HEK293 (cell line): ENCODE data around the gene FGD4.

Experiments used
- CTCF ChIA-PET: fragments of 350-600 bp; formaldehyde crosslinking; extraction: SDS; loops from one replicate; lab custom pipeline; 2021; ENCODE audit warnings: antibody characterized with exemption; lab: Yijun Ruan, JAX
- POLR2A ChIA-PET: fragments of 300-600 bp; formaldehyde crosslinking; extraction: SDS; loops from one replicate; lab custom pipeline; 2020; ENCODE audit warnings: antibody characterized with exemption, inconsistent platforms; lab: Yijun Ruan, JAX
- H3K27ac ChIP-seq: fragments of 200-500 bp; sonication (Bioruptor generic); 2 replicates; pipeline ENCODE4 v1.5.1; 2014; ENCODE audit warnings: low read depth, low read length, control low read depth, inconsistent platforms; ENCODE audit errors: extremely low read depth
- H3K36me3 ChIP-seq, 2 experiments: fragments of 200-500 bp in 1 of 2; sonication (Bioruptor generic) in 1 of 2; 1 replicate in 1 of 2; 2 replicates in 1 of 2; pipeline ENCODE4 v1.5.1; 2014 to 2017; ENCODE audit warnings: inconsistent platforms in 2 of 2, low read length in 2 of 2; ENCODE audit not compliant: control insufficient read depth in 2 of 2, insufficient read depth in 1 of 2
- H3K4me1 ChIP-seq: fragments of 200-500 bp; sonication (Bioruptor generic); 2 replicates; pipeline ENCODE4 v1.5.1; 2014; ENCODE audit warnings: mild to moderate bottlenecking, low read length, inconsistent platforms; ENCODE audit not compliant: control insufficient read depth, insufficient read depth
- H3K4me3 ChIP-seq: 2 replicates; pipeline ENCODE4 v1.5.1; 2011; ENCODE audit warnings: low read depth, mild to moderate bottlenecking, control low read depth, low read length, moderate library complexity
- H3K9me3 ChIP-seq: fragments of 200-500 bp; sonication (Bioruptor generic); 2 replicates; pipeline ENCODE4 v1.5.1; 2014; ENCODE audit warnings: low read depth, low read length, inconsistent platforms; ENCODE audit not compliant: control insufficient read depth, insufficient read depth
- HOXD13 ChIP-seq: sonication (generic); formaldehyde crosslinking; IDR thresholded peaks from 2 replicates; pipeline ENCODE4 v1.8.0; 2022; ENCODE audit warnings: missing genetic modification reagents, borderline replicate concordance
- KLF9 ChIP-seq: fragments of 450-650 bp; formaldehyde crosslinking; IDR thresholded peaks from 2 replicates; pipeline ENCODE4 v1.5.1; 2016; ENCODE audit warnings: missing biosample characterization, missing genetic modification characterization, low read depth
- TRIM28 ChIP-seq: IDR thresholded peaks from 2 replicates; pipeline ENCODE4 v1.6.1; 2011; ENCODE audit warnings: low read length, control low read depth, borderline replicate concordance
- ZNF16 ChIP-seq: fragments of 450-650 bp; formaldehyde crosslinking; IDR thresholded peaks from 2 replicates; pipeline ENCODE4 v1.5.1; 2016; ENCODE audit warnings: low read depth, missing biosample characterization, missing genetic modification characterization
- ZNF175 ChIP-seq: fragments of 450-650 bp; formaldehyde crosslinking; IDR thresholded peaks from 2 replicates; pipeline ENCODE4 v1.5.1; 2016; ENCODE audit warnings: missing biosample characterization, missing genetic modification characterization
- ZNF521 ChIP-seq: fragments of 450-650 bp; formaldehyde crosslinking; IDR thresholded peaks from 2 replicates; pipeline ENCODE4 v1.5.1; 2017; ENCODE audit warnings: missing biosample characterization, mild to moderate bottlenecking, missing genetic modification characterization
- ZNF596 ChIP-seq: fragments of 450-650 bp; IDR thresholded peaks from 2 replicates; pipeline ENCODE4 v1.5.0; 2018; ENCODE audit warnings: missing biosample characterization, mild to moderate bottlenecking, missing genetic modification characterization, moderate library complexity
- ZNF626 ChIP-seq: fragments of 450-650 bp; sonication (Bioruptor Pico); formaldehyde crosslinking; IDR thresholded peaks from 2 replicates; pipeline ENCODE4 v1.5.1; 2018; ENCODE audit warnings: missing biosample characterization, missing genetic modification characterization, inconsistent platforms
- TF ChIP-seq, protein P1 (sequence below): fragments of 450-650 bp; formaldehyde crosslinking; IDR thresholded peaks from 2 replicates; pipeline ENCODE4 v1.5.0; 2017; ENCODE audit warnings: missing biosample characterization, missing genetic modification characterization, borderline replicate concordance
- TF ChIP-seq, protein P2 (sequence below): fragments of 450-650 bp; formaldehyde crosslinking; IDR thresholded peaks from 2 replicates; pipeline ENCODE4 v1.5.1; 2016; ENCODE audit warnings: missing biosample characterization, missing genetic modification characterization
- TF ChIP-seq, protein P3 (sequence below): fragments of 450-650 bp; formaldehyde crosslinking; IDR thresholded peaks from 2 replicates; pipeline ENCODE4 v1.5.1; 2016; ENCODE audit warnings: missing biosample characterization, missing genetic modification characterization, borderline replicate concordance
- TF ChIP-seq, protein P4 (sequence below): fragments of 450-650 bp; formaldehyde crosslinking; IDR thresholded peaks from 2 replicates; pipeline ENCODE4 v1.5.1; 2016; ENCODE audit warnings: missing biosample characterization, missing genetic modification characterization

FGD4 gene

DNA sequence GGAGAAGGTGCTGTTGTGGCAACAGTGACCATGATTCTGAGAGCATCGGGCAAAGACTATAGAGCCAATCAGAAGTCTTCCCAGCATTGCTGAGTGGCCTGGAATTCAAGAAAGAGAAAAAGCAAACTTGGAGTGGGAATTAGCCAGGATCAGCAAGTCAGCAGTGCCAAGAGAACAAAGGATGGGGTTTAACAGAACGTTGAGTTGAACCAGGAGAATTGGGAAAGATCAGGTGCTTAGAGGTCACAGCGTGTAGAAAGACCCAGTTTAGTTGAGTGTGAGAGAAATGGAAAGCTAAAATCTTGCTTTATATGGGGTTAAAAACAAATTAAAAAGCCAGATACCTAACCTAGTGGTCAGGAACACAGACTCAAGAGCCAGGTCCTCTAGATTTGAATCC lies 189.2 kb downstream of the FGD4 start:
- H3K9me3 ChIP-seq: no peaks in the 10 kb centered on the region
- no peaks in the 10 kb centered on the region for H3K4me1 ChIP-seq
- TF ChIP-seq, protein P1, sequence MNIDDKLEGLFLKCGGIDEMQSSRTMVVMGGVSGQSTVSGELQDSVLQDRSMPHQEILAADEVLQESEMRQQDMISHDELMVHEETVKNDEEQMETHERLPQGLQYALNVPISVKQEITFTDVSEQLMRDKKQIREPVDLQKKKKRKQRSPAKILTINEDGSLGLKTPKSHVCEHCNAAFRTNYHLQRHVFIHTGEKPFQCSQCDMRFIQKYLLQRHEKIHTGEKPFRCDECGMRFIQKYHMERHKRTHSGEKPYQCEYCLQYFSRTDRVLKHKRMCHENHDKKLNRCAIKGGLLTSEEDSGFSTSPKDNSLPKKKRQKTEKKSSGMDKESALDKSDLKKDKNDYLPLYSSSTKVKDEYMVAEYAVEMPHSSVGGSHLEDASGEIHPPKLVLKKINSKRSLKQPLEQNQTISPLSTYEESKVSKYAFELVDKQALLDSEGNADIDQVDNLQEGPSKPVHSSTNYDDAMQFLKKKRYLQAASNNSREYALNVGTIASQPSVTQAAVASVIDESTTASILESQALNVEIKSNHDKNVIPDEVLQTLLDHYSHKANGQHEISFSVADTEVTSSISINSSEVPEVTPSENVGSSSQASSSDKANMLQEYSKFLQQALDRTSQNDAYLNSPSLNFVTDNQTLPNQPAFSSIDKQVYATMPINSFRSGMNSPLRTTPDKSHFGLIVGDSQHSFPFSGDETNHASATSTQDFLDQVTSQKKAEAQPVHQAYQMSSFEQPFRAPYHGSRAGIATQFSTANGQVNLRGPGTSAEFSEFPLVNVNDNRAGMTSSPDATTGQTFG (tag by site-specific recombination): no peak
- TF ChIP-seq ZNF16 (tag by site-specific recombination) (no peak), ZNF596 (tag by site-specific recombination) (no peak), KLF9 (tag by site-specific recombination) (no peak), ZNF626 (tag by site-specific recombination) (no peak), ZNF521 (no peak), TRIM28 (no peak), HOXD13 (CRISPR knock-in tag) (no peak), ZNF175 (tag by site-specific recombination) (no peak)
- TF ChIP-seq, protein P2, sequence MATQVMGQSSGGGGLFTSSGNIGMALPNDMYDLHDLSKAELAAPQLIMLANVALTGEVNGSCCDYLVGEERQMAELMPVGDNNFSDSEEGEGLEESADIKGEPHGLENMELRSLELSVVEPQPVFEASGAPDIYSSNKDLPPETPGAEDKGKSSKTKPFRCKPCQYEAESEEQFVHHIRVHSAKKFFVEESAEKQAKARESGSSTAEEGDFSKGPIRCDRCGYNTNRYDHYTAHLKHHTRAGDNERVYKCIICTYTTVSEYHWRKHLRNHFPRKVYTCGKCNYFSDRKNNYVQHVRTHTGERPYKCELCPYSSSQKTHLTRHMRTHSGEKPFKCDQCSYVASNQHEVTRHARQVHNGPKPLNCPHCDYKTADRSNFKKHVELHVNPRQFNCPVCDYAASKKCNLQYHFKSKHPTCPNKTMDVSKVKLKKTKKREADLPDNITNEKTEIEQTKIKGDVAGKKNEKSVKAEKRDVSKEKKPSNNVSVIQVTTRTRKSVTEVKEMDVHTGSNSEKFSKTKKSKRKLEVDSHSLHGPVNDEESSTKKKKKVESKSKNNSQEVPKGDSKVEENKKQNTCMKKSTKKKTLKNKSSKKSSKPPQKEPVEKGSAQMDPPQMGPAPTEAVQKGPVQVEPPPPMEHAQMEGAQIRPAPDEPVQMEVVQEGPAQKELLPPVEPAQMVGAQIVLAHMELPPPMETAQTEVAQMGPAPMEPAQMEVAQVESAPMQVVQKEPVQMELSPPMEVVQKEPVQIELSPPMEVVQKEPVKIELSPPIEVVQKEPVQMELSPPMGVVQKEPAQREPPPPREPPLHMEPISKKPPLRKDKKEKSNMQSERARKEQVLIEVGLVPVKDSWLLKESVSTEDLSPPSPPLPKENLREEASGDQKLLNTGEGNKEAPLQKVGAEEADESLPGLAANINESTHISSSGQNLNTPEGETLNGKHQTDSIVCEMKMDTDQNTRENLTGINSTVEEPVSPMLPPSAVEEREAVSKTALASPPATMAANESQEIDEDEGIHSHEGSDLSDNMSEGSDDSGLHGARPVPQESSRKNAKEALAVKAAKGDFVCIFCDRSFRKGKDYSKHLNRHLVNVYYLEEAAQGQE (tag by site-specific recombination): no peak
- TF ChIP-seq, protein P3, sequence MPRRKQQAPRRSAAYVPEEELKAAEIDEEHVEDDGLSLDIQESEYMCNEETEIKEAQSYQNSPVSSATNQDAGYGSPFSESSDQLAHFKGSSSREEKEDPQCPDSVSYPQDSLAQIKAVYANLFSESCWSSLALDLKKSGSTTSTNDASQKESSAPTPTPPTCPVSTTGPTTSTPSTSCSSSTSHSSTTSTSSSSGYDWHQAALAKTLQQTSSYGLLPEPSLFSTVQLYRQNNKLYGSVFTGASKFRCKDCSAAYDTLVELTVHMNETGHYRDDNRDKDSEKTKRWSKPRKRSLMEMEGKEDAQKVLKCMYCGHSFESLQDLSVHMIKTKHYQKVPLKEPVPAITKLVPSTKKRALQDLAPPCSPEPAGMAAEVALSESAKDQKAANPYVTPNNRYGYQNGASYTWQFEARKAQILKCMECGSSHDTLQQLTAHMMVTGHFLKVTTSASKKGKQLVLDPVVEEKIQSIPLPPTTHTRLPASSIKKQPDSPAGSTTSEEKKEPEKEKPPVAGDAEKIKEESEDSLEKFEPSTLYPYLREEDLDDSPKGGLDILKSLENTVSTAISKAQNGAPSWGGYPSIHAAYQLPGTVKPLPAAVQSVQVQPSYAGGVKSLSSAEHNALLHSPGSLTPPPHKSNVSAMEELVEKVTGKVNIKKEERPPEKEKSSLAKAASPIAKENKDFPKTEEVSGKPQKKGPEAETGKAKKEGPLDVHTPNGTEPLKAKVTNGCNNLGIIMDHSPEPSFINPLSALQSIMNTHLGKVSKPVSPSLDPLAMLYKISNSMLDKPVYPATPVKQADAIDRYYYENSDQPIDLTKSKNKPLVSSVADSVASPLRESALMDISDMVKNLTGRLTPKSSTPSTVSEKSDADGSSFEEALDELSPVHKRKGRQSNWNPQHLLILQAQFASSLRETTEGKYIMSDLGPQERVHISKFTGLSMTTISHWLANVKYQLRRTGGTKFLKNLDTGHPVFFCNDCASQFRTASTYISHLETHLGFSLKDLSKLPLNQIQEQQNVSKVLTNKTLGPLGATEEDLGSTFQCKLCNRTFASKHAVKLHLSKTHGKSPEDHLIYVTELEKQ (tag by site-specific recombination): no peak
- TF ChIP-seq, protein P4, sequence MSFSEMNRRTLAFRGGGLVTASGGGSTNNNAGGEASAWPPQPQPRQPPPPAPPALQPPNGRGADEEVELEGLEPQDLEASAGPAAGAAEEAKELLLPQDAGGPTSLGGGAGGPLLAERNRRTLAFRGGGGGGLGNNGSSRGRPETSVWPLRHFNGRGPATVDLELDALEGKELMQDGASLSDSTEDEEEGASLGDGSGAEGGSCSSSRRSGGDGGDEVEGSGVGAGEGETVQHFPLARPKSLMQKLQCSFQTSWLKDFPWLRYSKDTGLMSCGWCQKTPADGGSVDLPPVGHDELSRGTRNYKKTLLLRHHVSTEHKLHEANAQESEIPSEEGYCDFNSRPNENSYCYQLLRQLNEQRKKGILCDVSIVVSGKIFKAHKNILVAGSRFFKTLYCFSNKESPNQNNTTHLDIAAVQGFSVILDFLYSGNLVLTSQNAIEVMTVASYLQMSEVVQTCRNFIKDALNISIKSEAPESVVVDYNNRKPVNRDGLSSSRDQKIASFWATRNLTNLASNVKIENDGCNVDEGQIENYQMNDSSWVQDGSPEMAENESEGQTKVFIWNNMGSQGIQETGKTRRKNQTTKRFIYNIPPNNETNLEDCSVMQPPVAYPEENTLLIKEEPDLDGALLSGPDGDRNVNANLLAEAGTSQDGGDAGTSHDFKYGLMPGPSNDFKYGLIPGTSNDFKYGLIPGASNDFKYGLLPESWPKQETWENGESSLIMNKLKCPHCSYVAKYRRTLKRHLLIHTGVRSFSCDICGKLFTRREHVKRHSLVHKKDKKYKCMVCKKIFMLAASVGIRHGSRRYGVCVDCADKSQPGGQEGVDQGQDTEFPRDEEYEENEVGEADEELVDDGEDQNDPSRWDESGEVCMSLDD (tag by site-specific recombination): no peak
- ChIA-PET POLR2A (interaction anchor here (0.6 kb wide), 1 partner anchor 156 kb away, joined by 4 read pairs; no protein-coding TSS in a partner anchor), CTCF (interaction anchor here (0.8 kb wide), 1 partner anchor 133 kb away, joined by 3 read pairs; no protein-coding TSS in a partner anchor)
- no peaks in the 10 kb centered on the region for H3K36me3 ChIP-seq
- H3K27ac ChIP-seq: no peak overlapping the region
- H3K4me3 ChIP-seq: no peak overlapping the region
